Activated T-cell treated with anti-CD3 and anti-CD28 coated beads for 4 hours (primary cell): ENCODE measurements around the gene RBFOX2.

Experiments
- DNase-seq: peaks from one replicate; pipeline ENCODE4 v3.0.0-alpha.2; 2020

The RBFOX2 gene

GRCh38 chr22:35852076-35852475 is 176.5 kb downstream of the RBFOX2 start:
- no peak for DNase-seq

GRCh38 chr22:35850831-35851230 is 177.8 kb downstream of the RBFOX2 start:
- no peak for DNase-seq

GRCh38 chr22:35846804-35847203 is 181.8 kb downstream of the RBFOX2 start:
- no peak for DNase-seq

GRCh38 chr22:35844886-35845285 is 183.7 kb downstream of the RBFOX2 start:
- DNase-seq, result no peak

GRCh38 chr22:35842954-35843353 is 185.7 kb downstream of the RBFOX2 start:
- no peak for DNase-seq

GRCh38 chr22:35842519-35842913 is 186.1 kb downstream of the RBFOX2 start:
- DNase-seq, result no peak

- DNase-seq, result no peak
Measured at GRCh38 chr22:35841907-35842518, 186.6 kb downstream of the RBFOX2 start.

GRCh38 chr22:35840302-35840739 is 188.3 kb downstream of the RBFOX2 start:
- DNase-seq, result no peak

GRCh38 chr22:35839841-35840301 is 188.8 kb downstream of the RBFOX2 start:
- DNase-seq, result no peak

GRCh38 chr22:35838855-35839576 is 189.6 kb downstream of the RBFOX2 start:
- DNase-seq, result no peak

- DNase-seq, result no peak
Measured at GRCh38 chr22:35837101-35837727, 191.4 kb downstream of the RBFOX2 start.

- no peak for DNase-seq
Measured at GRCh38 chr22:35835998-35836691, 192.5 kb downstream of the RBFOX2 start.

- DNase-seq, result no peak
Measured at GRCh38 chr22:35835267-35835997, 193.2 kb downstream of the RBFOX2 start.

- no peak for DNase-seq
Measured at GRCh38 chr22:35834061-35834460, 194.6 kb downstream of the RBFOX2 start.

- DNase-seq, result no peak
Measured at GRCh38 chr22:35830305-35830704, 198.3 kb downstream of the RBFOX2 start.

GRCh38 chr22:35824256-35824655 is 204.4 kb downstream of the RBFOX2 start:
- no peak for DNase-seq

GRCh38 chr22:35821654-35822053 is 207.0 kb downstream of the RBFOX2 start:
- DNase-seq, result no peak

- DNase-seq, result no peak
Measured at GRCh38 chr22:35819421-35819820, 209.2 kb downstream of the RBFOX2 start.

- no peak for DNase-seq
Measured at GRCh38 chr22:35818897-35819296, 209.7 kb downstream of the RBFOX2 start.

GRCh38 chr22:35812600-35812999 is 216.0 kb downstream of the RBFOX2 start:
- no peak for DNase-seq

GRCh38 chr22:35811670-35812069 is 217.0 kb downstream of the RBFOX2 start:
- DNase-seq, result no peak

- no peak for DNase-seq
Measured at GRCh38 chr22:35809816-35810215, 218.8 kb downstream of the RBFOX2 start.

- no peak for DNase-seq
Measured at GRCh38 chr22:35808377-35808776, 220.2 kb downstream of the RBFOX2 start.
